HG03060 (cell line): ENCODE measurements around the gene IRAK1.

Experiments used
- ATAC-seq: cut with Tn5 transposase; IDR thresholded peaks from one replicate; pipeline ENCODE4 v1.9.1; 2021; ENCODE audit warnings: low read depth, moderate number of reproducible peaks; ENCODE audit not compliant: unreplicated experiment

The IRAK1 gene

DNA sequence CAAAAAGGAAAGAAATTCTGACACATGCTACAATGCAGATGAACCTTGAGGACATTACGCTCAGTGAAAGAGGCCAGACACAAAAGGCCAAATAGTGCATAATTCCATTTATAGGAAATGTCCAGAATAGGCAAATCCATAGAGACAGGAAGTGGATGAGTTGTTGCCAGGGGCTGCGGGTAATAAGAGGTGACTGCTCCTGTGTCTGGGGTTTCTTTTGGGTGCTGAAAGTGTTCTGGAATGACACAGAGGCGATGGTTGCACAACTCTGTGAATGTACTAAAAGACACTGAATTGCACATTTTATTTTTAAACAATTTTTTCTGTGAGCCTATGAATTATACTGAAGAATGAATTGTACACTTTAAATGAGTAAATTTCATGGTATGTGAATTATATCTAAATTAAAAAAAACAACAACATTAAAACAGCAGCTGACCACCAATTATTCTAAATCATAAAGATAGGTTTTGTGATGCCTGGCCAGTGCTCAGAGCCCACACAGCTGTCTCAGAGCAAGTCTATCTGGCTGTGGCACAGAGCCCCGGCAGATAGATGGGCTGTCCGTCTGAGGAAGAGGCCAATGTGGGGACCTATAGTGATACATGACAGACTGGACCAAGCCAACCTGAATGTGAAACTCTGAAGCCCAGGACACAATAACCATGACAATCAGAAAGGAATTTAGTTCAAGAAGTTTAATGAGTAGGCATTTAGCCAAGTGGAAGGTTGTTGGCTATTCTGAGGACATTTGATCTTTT is 23.5 kb upstream of the IRAK1 start:
- ATAC-seq: no peak

DNA sequence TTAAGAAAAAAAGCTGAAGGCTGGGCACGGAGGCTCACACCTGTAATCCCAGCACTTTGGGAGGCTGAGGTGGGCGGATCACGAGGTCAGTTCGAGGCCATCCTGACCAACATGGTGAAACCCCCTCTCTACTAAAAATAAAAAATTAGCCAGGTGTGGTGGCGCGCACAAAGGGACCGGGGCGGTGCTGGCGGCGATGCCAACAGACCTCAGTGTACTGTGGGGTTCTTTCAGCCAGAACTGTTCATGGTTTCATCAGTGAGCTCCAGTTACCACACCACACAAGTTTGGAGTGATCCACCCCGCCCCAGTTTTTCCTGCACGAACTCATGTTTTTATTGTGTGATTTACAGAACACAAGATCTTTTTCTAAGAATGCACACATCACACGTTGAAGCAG is 21.2 kb upstream of the IRAK1 start:
- ATAC-seq: no peak

DNA sequence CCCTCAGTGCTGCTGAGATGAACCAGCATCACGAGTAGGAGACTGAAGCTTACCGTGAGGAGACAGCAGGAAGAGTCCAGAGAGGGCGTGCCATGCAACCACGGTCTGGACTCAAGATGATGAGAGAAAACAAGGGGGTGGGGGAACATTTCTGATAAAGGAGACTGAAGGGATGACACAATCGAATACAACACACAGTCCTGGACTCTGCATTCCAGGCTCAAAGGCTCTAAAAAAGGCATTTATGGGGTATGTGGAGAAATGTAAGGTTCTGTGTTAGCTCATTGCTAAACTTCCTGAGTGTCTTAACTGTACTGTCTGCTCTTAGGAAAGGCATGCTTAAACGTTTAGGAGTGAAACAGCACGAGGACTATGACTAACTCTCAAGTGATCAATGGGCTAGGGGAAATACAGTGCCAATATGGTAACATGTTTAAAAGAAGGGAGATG is 20.6 kb upstream of the IRAK1 start:
- no peak for ATAC-seq

DNA sequence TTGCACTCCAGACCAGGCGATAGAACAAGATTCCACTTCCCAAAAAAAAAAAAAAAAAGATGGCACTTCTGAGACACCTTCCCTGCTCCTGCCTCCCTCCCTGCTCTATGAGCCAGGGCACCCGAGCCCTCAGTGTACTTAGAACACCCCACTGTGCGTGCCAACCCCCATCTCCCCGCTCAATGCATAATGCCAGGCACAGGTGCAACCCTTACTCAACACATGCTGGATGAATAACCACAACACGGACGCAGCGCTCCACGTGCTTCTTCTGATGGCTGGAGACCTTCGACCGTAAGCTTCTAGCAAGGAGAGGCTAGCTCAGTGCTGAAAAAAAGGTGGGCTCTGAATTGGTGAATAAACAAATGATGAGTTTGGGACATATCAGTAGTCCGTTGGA is 19.9 kb upstream of the IRAK1 start:
- ATAC-seq: no peak

DNA sequence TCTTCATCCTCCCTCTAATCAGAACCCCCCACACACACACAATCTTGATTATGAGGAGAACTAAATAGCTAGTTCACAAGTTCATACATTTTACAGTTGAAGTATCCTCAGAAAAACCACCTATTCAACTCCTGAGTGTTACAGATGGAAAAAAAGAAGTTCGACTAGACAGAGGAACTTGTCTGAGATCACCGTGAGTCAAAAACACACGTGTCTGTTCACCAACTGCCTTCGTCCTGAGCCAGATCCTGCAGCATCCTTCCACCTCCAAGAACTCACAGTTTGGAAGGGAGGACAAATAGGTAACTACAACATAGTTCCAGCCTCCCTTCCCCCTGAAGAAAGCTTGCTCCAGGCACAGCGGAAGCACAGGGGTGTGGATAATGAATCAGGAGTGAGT is 19.0 kb upstream of the IRAK1 start:
- ATAC-seq: no peak

DNA sequence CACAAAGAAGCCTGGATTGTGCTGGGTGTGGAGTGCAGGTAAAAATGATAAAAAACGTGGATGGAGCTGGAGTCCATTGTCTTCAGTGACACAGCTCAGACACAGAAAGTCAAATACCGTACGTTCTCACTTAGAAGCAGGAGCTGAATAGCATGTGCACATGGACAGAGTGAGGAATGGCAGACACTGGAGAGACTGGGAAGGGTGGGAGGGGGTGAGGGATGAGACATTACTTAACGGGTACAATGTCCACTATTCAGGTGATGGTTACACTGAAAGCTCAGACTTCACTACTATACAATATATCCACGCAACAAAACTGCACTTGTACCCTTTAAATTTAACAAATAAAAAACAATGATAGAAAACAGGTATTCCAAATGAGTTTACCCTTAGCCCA is 18.1 kb upstream of the IRAK1 start:
- no peak for ATAC-seq

GRCh38 chrX:154036513-154036912 is 16.8 kb upstream of the IRAK1 start:
- ATAC-seq: no peak

- ATAC-seq: no peak
These were observed 14.1 kb upstream of the IRAK1 start for GRCh38 chrX:154033848-154034247.

GRCh38 chrX:154032653-154033052 is 13.0 kb upstream of the IRAK1 start:
- no peak for ATAC-seq

- ATAC-seq: no peak
These were observed 12.5 kb upstream of the IRAK1 start for GRCh38 chrX:154032160-154032559.

DNA sequence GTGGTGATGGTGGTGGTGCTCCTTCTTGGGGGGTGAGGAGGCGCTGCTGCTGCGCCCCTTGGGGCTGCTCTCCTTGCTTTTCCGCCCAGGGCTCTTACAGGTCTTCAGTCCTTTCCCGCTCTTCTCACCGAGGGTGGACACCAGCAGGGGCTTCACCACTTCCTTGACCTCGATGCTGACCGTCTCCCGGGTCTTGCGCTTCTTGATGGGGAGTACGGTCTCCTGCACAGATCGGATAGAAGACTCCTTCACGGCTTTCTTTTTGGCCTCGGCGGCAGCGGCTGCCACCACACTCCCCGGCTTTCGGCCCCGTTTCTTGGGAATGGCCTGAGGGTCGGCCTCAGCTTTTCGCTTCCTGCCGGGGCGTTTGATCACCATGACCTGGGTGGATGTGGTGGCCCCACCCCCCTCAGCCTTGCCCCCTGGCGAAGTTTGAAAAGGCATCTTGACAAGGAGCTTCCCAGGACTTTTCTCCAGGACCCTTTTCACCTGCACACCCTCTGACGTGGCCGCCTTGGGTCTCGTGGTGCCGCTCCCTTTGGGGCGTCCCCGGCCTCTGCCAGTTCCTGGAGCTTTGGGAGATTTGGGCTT is 11.1 kb upstream of the IRAK1 start:
- no peak for ATAC-seq

DNA sequence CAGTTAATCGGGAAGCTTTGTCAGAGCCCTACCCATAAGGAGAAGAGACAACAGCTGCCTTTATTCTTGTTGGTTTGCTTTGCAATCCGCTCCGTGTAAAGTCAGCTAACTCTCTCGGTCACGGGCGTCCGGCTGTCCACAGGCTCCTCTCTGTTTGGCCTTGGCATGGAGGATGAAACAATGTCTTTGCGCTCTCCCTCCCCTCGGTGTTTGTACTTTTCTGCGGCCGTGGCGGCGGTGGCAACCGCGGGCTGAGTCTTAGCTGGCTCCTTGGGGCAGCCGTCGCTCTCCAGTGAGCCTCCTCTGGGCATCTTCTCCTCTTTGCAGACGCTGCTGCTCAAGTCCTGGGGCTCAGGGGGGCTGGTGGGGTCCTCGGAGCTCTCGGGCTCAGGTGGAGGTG is 10.6 kb upstream of the IRAK1 start:
- no peak for ATAC-seq

- ATAC-seq: no peak
These were observed 9.7 kb upstream of the IRAK1 start for GRCh38 chrX:154029439-154029838.

DNA sequence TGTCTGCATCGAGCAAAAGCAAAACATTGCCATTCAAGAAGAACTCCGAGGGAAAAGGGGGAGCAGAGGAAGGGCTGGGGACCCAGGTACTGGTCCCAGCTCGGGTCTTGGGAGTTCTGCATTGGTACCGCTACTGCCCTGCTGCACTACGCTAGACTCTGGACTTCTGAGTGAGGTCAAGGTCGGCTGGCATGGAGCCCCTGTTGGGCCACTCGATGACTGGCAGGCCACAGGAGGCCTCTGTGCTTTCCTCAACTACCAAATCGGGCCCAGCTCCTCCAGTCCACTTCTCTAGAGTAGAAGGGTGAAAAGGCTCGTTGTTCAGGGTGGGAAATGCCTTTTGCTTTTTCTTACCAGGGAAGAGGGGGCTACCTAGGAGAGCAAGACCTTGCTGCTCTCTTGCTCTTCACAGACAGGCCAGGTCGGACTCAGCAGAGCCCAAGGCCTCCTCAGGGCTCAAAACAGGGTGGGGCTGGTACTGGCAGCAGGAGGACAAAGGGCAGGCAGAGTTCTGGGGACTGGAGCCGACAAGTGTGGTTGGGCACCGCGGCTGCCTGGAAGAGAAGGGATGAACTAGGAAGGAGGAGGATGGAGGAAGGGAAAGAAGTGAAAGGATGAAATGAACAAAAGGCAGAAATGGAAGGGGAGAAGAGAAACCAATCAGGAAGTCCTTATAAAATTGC is 8.9 kb upstream of the IRAK1 start:
- no peak for ATAC-seq

GRCh38 chrX:154027986-154028385 is 8.3 kb upstream of the IRAK1 start:
- ATAC-seq: no peak

- ATAC-seq: no peak
These were observed 7.3 kb upstream of the IRAK1 start for GRCh38 chrX:154027022-154027402.

DNA sequence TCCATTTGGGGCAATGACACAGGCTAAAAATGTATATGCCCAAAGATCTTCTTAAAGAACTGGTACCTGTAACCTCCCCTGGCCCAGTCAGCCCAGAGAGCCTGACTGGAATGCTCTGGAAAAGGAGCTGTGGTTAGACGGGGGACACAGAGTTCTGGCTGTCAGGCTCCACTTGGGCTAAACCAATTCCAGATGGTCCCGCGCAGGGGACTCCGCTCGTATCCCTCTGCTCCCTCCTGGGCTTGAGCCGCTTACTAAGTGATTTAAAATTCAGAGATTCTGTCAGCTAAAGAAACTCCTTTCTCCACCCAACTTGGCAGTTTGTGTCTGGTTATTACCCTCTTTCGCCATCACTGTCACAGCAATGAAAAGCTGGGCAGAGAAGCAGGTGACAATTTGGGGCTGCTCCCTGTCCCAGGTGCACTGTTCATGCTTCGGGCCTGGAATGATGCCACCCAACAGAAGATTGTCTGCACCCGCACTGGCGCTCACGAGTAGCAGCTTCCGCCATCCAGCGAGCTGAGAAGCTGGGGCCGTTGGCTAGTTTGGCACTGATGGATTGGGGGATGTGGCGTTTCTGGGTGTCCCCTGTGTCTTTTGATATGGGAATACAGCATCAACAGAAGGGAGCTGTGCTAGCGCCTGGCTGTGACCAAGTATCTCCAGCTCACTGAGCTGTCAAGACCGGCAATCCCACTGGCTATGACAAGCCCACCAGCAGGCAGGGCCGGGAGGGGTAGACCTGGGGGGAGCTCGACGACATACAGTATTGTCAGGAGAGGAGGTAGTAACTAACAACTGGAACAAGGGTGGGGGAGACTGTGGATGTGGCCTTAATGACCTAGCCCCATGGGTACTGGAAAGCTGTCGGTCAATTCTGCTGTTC is 6.7 kb upstream of the IRAK1 start:
- ATAC-seq: no peak

DNA sequence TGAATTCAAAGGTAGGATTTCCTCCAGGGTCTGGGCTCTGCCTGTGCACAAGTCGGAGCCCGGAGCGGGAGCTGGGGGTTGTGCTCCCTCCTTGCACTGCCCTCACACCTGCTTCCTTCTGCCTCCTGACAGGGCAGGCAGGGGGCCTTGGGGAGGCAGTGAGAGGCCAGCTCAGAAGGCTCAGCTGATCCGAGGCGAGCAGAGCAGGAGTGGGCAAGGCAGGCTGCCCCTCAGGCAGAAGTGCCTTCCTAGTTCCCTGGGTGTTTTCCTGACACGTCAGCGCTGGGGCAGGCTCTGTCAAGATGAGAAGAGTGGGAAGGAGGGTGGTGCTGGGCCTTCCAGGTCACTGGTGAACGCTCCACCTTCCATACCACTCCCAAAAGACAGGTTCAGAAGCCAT is 5.5 kb upstream of the IRAK1 start:
- ATAC-seq: no peak

- ATAC-seq: no peak
These were observed 4.6 kb upstream of the IRAK1 start for GRCh38 chrX:154024271-154024670.

GRCh38 chrX:154023276-154024000 is 3.7 kb upstream of the IRAK1 start:
- ATAC-seq: no peak
